ENCODE measurements around the gene SPATA17. TPM values are rescaled to one million over a fixed set of nuclear protein-coding genes. Genes with fewer than 3 reads are reported as not detected.

SPATA17 gene
- total and polyA plus RNA-seq, 2 of the 13 experiments (the other 11 are each of a cell fraction or from before 2014, with no cell fraction given) = 0.48 to 1.7 TPM

DNA sequence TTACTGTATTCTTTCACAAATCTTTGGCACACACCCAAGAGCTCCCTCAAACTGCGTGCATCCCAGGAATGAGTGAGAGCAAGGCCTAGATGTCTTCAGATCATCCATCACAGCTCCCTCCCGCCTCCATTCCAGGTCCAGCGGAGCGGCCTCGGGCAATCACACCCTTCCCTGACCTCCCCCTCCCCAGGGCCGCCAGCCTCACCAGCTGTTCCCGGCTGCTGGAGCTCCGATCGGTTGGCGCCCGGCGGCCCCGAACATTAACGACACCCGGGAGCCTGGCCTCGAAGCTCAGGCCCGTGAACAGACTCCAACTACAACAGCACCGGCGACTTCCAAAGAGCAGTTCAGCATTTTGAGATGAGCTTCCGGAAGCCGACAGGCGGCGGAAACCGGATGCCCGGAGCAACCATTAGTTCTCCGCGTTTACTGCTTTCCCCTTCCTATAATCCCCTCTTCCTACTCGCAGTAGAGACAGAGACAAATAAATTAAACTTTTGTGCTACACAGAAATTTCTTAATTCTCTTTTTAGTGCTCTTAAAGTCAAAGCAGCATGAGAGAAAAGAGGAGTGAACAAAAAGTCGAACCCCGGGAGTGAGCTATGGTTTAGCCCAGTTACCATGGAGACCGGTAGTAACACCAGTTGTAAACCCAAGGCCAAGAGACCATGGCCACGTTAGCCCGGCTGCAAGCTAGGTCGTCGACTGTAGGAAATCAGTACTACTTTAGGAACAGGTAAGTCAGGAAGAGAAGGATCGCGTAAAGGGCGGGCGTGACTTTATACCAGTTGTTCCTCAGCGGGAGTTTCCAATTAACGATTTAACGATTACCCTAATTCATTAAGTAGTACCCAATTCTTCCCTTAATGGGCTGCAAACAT lies at the start of gene SPATA17, which contains the start of gene GPATCH2 (continued):
- TF ChIP-seq CBX5 (CRISPR knock-in tag; IDR thresholded peaks at IDR 0.05; ENCODE audit: borderline replicate concordance) (no peak), PPARG (CRISPR knock-in tag; conservative IDR thresholded peaks at IDR 0.05) (peak; percentile 18; the same call in 1 of the 2 replicates), SMAD3 (CRISPR knock-in tag; IDR thresholded peaks at IDR 0.05) (0 out of 2 replicates have a peak, but pooled peaks have one; percentile 8), ZNF75D (CRISPR knock-in tag; IDR thresholded peaks at IDR 0.05; ENCODE audit: borderline replicate concordance) (no peak), ZNF225 (CRISPR knock-in tag; IDR thresholded peaks at IDR 0.05) (0 out of 2 replicates have a peak, but pooled peaks have one; percentile 68), NR2F1 (CRISPR knock-in tag; IDR thresholded peaks at IDR 0.05) (no peak), HMG20A (CRISPR knock-in tag; IDR thresholded peaks at IDR 0.05; ENCODE audit: borderline replicate concordance) (no peak), RAD21 (CRISPR knock-in tag; IDR thresholded peaks at IDR 0.05) (peak; percentile 42; the same call in 1 of the 2 replicates), IKZF1 (IDR thresholded peaks at IDR 0.05) (no peak), ZNF263 (CRISPR knock-in tag; IDR thresholded peaks at IDR 0.05) (peak; percentile 44; the same call in 1 of the 2 replicates), ZNF841 (CRISPR knock-in tag; IDR thresholded peaks at IDR 0.05; ENCODE audit: borderline replicate concordance) (no peak), ZNF670 (CRISPR knock-in tag; IDR thresholded peaks at IDR 0.05; ENCODE audit: borderline replicate concordance) (peak; percentile 52; the same call in 1 of the 2 replicates), ZBTB20 (CRISPR knock-in tag; IDR thresholded peaks at IDR 0.05; ENCODE audit: borderline replicate concordance, low read depth) (peak; percentile 53; the same call in 1 of the 2 replicates), KDM4B (CRISPR knock-in tag; IDR thresholded peaks at IDR 0.05) (no peak), ZNF749 (CRISPR knock-in tag; IDR thresholded peaks at IDR 0.05; ENCODE audit: borderline replicate concordance) (no peak), SNAPC2 (CRISPR knock-in tag; IDR thresholded peaks at IDR 0.05) (no peak), ELF4 (CRISPR knock-in tag; IDR thresholded peaks at IDR 0.05; ENCODE audit: borderline replicate concordance) (no peak)
- TF ChIP-seq, protein P1, sequence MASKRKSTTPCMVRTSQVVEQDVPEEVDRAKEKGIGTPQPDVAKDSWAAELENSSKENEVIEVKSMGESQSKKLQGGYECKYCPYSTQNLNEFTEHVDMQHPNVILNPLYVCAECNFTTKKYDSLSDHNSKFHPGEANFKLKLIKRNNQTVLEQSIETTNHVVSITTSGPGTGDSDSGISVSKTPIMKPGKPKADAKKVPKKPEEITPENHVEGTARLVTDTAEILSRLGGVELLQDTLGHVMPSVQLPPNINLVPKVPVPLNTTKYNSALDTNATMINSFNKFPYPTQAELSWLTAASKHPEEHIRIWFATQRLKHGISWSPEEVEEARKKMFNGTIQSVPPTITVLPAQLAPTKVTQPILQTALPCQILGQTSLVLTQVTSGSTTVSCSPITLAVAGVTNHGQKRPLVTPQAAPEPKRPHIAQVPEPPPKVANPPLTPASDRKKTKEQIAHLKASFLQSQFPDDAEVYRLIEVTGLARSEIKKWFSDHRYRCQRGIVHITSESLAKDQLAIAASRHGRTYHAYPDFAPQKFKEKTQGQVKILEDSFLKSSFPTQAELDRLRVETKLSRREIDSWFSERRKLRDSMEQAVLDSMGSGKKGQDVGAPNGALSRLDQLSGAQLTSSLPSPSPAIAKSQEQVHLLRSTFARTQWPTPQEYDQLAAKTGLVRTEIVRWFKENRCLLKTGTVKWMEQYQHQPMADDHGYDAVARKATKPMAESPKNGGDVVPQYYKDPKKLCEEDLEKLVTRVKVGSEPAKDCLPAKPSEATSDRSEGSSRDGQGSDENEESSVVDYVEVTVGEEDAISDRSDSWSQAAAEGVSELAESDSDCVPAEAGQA (IDR thresholded peaks at IDR 0.05; ENCODE audit: low read depth) = no peak
- TF ChIP-seq, protein P1 (CRISPR knock-in tag; IDR thresholded peaks at IDR 0.05; ENCODE audit: borderline replicate concordance) = no peak
- TF ChIP-seq, protein P2, sequence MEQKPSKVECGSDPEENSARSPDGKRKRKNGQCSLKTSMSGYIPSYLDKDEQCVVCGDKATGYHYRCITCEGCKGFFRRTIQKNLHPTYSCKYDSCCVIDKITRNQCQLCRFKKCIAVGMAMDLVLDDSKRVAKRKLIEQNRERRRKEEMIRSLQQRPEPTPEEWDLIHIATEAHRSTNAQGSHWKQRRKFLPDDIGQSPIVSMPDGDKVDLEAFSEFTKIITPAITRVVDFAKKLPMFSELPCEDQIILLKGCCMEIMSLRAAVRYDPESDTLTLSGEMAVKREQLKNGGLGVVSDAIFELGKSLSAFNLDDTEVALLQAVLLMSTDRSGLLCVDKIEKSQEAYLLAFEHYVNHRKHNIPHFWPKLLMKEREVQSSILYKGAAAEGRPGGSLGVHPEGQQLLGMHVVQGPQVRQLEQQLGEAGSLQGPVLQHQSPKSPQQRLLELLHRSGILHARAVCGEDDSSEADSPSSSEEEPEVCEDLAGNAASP (CRISPR knock-in tag; IDR thresholded peaks at IDR 0.05; ENCODE audit: borderline replicate concordance) = peak; percentile 51; the same call in 1 of the 2 replicates
- TF ChIP-seq, protein P3, sequence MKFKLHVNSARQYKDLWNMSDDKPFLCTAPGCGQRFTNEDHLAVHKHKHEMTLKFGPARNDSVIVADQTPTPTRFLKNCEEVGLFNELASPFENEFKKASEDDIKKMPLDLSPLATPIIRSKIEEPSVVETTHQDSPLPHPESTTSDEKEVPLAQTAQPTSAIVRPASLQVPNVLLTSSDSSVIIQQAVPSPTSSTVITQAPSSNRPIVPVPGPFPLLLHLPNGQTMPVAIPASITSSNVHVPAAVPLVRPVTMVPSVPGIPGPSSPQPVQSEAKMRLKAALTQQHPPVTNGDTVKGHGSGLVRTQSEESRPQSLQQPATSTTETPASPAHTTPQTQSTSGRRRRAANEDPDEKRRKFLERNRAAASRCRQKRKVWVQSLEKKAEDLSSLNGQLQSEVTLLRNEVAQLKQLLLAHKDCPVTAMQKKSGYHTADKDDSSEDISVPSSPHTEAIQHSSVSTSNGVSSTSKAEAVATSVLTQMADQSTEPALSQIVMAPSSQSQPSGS (CRISPR knock-in tag; IDR thresholded peaks at IDR 0.05) = peak; percentile 57; the same call in 1 of the 2 replicates

Measured in HepG2 (cell line).